Colonic mucosa (tissue), 4 donors: ENCODE measurements around the gene SNX30. TPM values are rescaled to one million over a fixed set of nuclear protein-coding genes. Genes with fewer than 3 reads are reported as not detected.

Source experiments
- DNase-seq: peaks from one replicate; pipeline ENCODE4 v3.0.0-alpha.2; 2020
- H3K27ac ChIP-seq: fragments of 200-600 bp; one replicate; pipeline ENCODE4 v1.8.0; 2021
- H3K27me3 ChIP-seq: fragments of 200-600 bp; one replicate; pipeline ENCODE4 v1.8.0; 2021
- H3K36me3 ChIP-seq: fragments of 200-600 bp; one replicate; pipeline ENCODE4 v1.8.0; 2021
- H3K4me1 ChIP-seq: fragments of 200-600 bp; one replicate; pipeline ENCODE4 v1.8.0; 2021; ENCODE audit warnings: mild to moderate bottlenecking
- H3K4me3 ChIP-seq: fragments of 200-600 bp; one replicate; pipeline ENCODE4 v1.8.0; 2021
- H3K9ac ChIP-seq, 2 donors: one replicate each; pipeline ENCODE4 v1.7.0; 2013; ENCODE audit warnings: control low read depth in 2 of 2, low read depth in 2 of 2, low read length in 2 of 2
- H3K9me3 ChIP-seq: fragments of 200-600 bp; one replicate; pipeline ENCODE4 v1.8.0; 2021
- intact Hi-C: fragments of 100-400 bp; cut with DNase I; formaldehyde crosslinking; loops from one replicate; pipeline ENCODE4 v1.14.1; 2022
- total RNA-seq, 2 donors: library from RNA; stranded (reverse); fragmentation: NEBNext Ultra II Directional in 1 of 2; extraction: Animal tissue kit (Norgen Biotek cat#: 25700) in 1 of 2; gene quantifications; one replicate each; pipeline ENCODE4 v1.2.1, GENCODE V29; 2021
- TF ChIP-seq, protein P1 (sequence below): fragments of 200-600 bp; IDR thresholded peaks from one replicate; pipeline ENCODE4 v1.8.0; 2022; ENCODE audit warnings: antibody characterized with exemption, mild to moderate bottlenecking
- donor health status: healthy.
- donor health status: DM: no; HTN: no; CAD: no.
- donor health status: DM: no; HTN: no; CAD: no.

The SNX30 gene
- total RNA-seq, 2 donors from 2014 or later, result 17.1 to 30.3 TPM

DNA sequence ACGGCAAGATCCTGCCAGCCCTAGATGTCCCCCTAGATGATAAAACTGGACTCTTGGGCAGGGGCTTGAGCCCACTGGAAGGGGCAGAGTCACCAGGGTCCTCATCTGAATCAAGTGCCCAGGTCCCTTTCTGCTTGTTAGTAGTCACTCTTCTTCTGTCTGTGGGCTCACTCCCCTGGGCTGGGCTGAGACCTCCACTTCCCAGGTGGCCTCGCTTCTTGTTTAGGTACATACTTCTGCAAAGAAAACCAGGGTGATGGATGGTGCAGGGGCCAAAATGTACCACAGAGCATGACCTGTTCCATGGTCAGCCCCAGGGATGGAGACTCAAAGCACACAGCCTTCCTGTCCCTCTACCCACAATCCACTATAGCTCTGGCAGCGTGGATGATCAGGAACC lies 141.0 kb downstream of the SNX30 start:
- H3K27ac ChIP-seq, result no peak overlapping the region
- H3K27me3 ChIP-seq, result peaks cover 15% of the 10 kb centered on the region
- no peaks in the 10 kb centered on the region for H3K9me3 ChIP-seq
- no peak for DNase-seq
- intact Hi-C loops, result loop anchor here (10.0 kb wide), 1 partner anchor 63 kb away; no protein-coding TSS in a partner anchor
- no peak overlapping the region for H3K4me3 ChIP-seq
- TF ChIP-seq, protein P1, sequence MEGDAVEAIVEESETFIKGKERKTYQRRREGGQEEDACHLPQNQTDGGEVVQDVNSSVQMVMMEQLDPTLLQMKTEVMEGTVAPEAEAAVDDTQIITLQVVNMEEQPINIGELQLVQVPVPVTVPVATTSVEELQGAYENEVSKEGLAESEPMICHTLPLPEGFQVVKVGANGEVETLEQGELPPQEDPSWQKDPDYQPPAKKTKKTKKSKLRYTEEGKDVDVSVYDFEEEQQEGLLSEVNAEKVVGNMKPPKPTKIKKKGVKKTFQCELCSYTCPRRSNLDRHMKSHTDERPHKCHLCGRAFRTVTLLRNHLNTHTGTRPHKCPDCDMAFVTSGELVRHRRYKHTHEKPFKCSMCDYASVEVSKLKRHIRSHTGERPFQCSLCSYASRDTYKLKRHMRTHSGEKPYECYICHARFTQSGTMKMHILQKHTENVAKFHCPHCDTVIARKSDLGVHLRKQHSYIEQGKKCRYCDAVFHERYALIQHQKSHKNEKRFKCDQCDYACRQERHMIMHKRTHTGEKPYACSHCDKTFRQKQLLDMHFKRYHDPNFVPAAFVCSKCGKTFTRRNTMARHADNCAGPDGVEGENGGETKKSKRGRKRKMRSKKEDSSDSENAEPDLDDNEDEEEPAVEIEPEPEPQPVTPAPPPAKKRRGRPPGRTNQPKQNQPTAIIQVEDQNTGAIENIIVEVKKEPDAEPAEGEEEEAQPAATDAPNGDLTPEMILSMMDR, result no peak
- no peak overlapping the region for H3K9ac ChIP-seq
- no peaks in the 10 kb centered on the region for H3K36me3 ChIP-seq
- no peaks in the 10 kb centered on the region for H3K4me1 ChIP-seq

DNA sequence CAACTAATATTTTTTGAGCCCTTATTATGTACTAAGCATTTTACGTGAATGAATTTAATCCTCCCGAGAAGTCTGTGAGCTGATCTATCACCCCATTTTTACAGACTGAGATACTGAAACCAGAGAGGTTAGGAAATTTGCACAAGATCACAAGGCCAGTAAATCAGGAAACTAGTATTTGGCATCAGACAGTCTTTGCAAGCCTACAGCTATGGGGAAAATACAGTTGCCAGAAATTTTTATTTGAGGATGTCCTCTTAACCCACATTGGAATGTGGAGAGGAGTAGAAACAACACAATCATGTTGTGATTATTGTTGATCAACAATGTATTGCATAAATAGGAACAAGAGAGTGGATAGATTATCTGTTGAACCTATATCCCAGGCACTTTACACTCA lies 142.4 kb downstream of the SNX30 start:
- intact Hi-C loops, result loop anchor here (10.0 kb wide), 1 partner anchor 62 kb away; no protein-coding TSS in a partner anchor
- Histone ChIP-seq H3K27ac (no peak overlapping the region), H3K27me3 (peaks cover 15% of the 10 kb centered on the region)

DNA sequence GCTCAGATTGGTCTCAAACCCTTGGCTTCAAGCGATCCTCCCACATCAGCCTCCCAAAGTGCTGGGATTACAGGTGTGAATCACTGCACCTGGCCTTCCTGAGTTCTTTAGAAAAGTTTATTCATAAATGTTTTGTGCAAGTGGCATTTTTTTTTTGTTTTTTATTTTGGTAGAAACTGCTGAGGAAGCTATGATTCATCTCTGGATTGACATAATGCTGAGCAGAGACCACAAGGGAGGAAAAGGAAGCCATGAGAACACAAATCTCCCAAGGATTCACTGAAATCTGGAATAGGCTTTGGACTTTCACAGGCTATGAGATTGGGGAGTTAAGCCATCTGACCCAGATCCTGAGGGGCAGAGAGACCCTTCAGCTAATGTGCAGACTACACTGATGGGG lies 143.5 kb downstream of the SNX30 start:
- H3K27ac ChIP-seq, result no peak overlapping the region
- H3K9me3 ChIP-seq, result no peaks in the 10 kb centered on the region
- H3K27me3 ChIP-seq, result peaks cover 15% of the 10 kb centered on the region
- no peaks in the 10 kb centered on the region for H3K4me1 ChIP-seq
- no peak overlapping the region for H3K4me3 ChIP-seq
- intact Hi-C loops, result loop anchor here (10.0 kb wide), 1 partner anchor 61 kb away; no protein-coding TSS in a partner anchor
- no peak overlapping the region for H3K9ac ChIP-seq
- TF ChIP-seq, protein P1, result no peak
- H3K36me3 ChIP-seq, result no peaks in the 10 kb centered on the region
- no peak for DNase-seq

More for the DNA sequence above, 142.4 kb downstream of the SNX30 start:
- Histone ChIP-seq H3K4me1 (no peaks in the 10 kb centered on the region), H3K9ac (no peak overlapping the region), H3K9me3 (no peaks in the 10 kb centered on the region), H3K36me3 (no peaks in the 10 kb centered on the region), H3K4me3 (no peak overlapping the region)
- TF ChIP-seq, protein P1, result no peak
- DNase-seq, result no peak

- DNase-seq, result no peak
- H3K27ac ChIP-seq, result no peak overlapping the region
- no peaks in the 10 kb centered on the region for H3K36me3 ChIP-seq
- H3K4me1 ChIP-seq, result no peaks in the 10 kb centered on the region
- H3K9ac ChIP-seq, result no peak overlapping the region
- peaks cover 15% of the 10 kb centered on the region for H3K27me3 ChIP-seq
- H3K4me3 ChIP-seq, result no peak overlapping the region
- H3K9me3 ChIP-seq, result no peaks in the 10 kb centered on the region
- TF ChIP-seq, protein P1, result no peak
- intact Hi-C loops, result loop anchor here (10.0 kb wide), 1 partner anchor 60 kb away; no protein-coding TSS in a partner anchor
These were observed 144.1 kb downstream of the SNX30 start for GRCh38 chr9:112894699-112895098.

GRCh38 chr9:112896131-112896530 lies 145.6 kb downstream of the SNX30 start:
- Histone ChIP-seq H3K9me3 (no peaks in the 10 kb centered on the region), H3K4me1 (no peaks in the 10 kb centered on the region), H3K27me3 (peaks cover 2% of the 10 kb centered on the region), H3K36me3 (no peaks in the 10 kb centered on the region), H3K9ac (no peak overlapping the region), H3K4me3 (no peak overlapping the region), H3K27ac (no peak overlapping the region)
- no peak for DNase-seq
- TF ChIP-seq, protein P1, result no peak
- intact Hi-C loops, result loop anchor here (10.0 kb wide), 1 partner anchor 59 kb away; no protein-coding TSS in a partner anchor
